ENCODE measurements around the gene P2RY2. TPM values are rescaled to one million over a fixed set of nuclear protein-coding genes. Genes with fewer than 3 reads are reported as not detected.

The P2RY2 gene
- total RNA-seq = 6.5 TPM
- long read RNA-seq, transcript P2RY2-203 (3 exons, 2,107 nt) = major isoform, 6 of 9 reads
- long read RNA-seq, partial matches to known transcripts = 0 of 9 reads
- long read RNA-seq, other reads (novel, unspliced or antisense) = 3 of 9 reads

- Histone ChIP-seq H3K4me1 (peaks cover 39% of the 10 kb centered on the region), H3K27ac (peak within 1 kb of the TSS; percentile 76), H3K27me3 (ENCODE audit: low read depth) (no peaks in the 10 kb centered on the region), H3K4me3 (peak within 1 kb of the TSS; percentile 65), H3K9me3 (no peaks in the 10 kb centered on the region), H3K36me3 (no peaks in the 10 kb centered on the region)
- TF ChIP-seq CTCF (IDR thresholded peaks at IDR 0.05) = peak; percentile 65
- intact Hi-C loops (cut with DNase I) = no loop called here
- peak; percentile 93 to 95 for ATAC-seq
- DNase-seq = peak; percentile 93
Observed at GRCh38 chr11:73218106-73218829, at the start of gene P2RY2. Gene P2RY2 (plus strand): TSS chr11:73218281. CDS start chr11:73234160, 15,879 bp downstream.

- intact Hi-C loops (cut with DNase I) = no loop called here
- DNase-seq (no peak), ATAC-seq (no peak)
- no peak for TF ChIP-seq CTCF (IDR thresholded peaks at IDR 0.05)
- no peaks in the 10 kb centered on the region for H3K27me3 ChIP-seq (ENCODE audit: low read depth)
- H3K4me1 ChIP-seq = peaks cover 9% of the 10 kb centered on the region
- no peak overlapping the region for H3K4me3 ChIP-seq
- no peak overlapping the region for H3K27ac ChIP-seq
- no peaks in the 10 kb centered on the region for H3K9me3 ChIP-seq
- no peaks in the 10 kb centered on the region for H3K36me3 ChIP-seq
Observed at GRCh38 chr11:73168925-73169579, 49.0 kb upstream of the P2RY2 start.

GRCh38 chr11:73170140-73170539 lies 47.9 kb upstream of the P2RY2 start:
- H3K27me3 ChIP-seq (ENCODE audit: low read depth) = no peaks in the 10 kb centered on the region
- no peak overlapping the region for H3K4me3 ChIP-seq
- no peaks in the 10 kb centered on the region for H3K36me3 ChIP-seq
- TF ChIP-seq CTCF (IDR thresholded peaks at IDR 0.05) = no peak
- DNase-seq (no peak), ATAC-seq (peak; percentile 26 to 51)
- peaks cover 9% of the 10 kb centered on the region for H3K4me1 ChIP-seq
- no peak overlapping the region for H3K27ac ChIP-seq
- H3K9me3 ChIP-seq = no peaks in the 10 kb centered on the region
- intact Hi-C loops (cut with DNase I) = loop anchor here (10.0 kb wide), 1 partner anchor 335 kb away; no protein-coding TSS in a partner anchor

GRCh38 chr11:73171436-73172161 lies 46.5 kb upstream of the P2RY2 start:
- H3K9me3 ChIP-seq = no peaks in the 10 kb centered on the region
- H3K27me3 ChIP-seq (ENCODE audit: low read depth) = no peaks in the 10 kb centered on the region
- peak overlapping the region; percentile 8 for H3K27ac ChIP-seq
- no peak for TF ChIP-seq CTCF (IDR thresholded peaks at IDR 0.05)
- ATAC-seq = no peak
- no peak for DNase-seq
- peaks cover 22% of the 10 kb centered on the region for H3K4me1 ChIP-seq
- no peak overlapping the region for H3K4me3 ChIP-seq
- H3K36me3 ChIP-seq = no peaks in the 10 kb centered on the region
- intact Hi-C loops (cut with DNase I) = loop anchor here (10.0 kb wide), 1 partner anchor 337 kb away; no protein-coding TSS in a partner anchor

- intact Hi-C loops (cut with DNase I) = loop anchor here (10.0 kb wide), 1 partner anchor 338 kb away; no protein-coding TSS in a partner anchor
- Histone ChIP-seq H3K4me1 (peaks cover 38% of the 10 kb centered on the region), H3K36me3 (no peaks in the 10 kb centered on the region), H3K27ac (no peak overlapping the region), H3K27me3 (ENCODE audit: low read depth) (no peaks in the 10 kb centered on the region), H3K4me3 (no peak overlapping the region), H3K9me3 (no peaks in the 10 kb centered on the region)
- no peak for DNase-seq
- TF ChIP-seq CTCF (IDR thresholded peaks at IDR 0.05) = no peak
- no peak for ATAC-seq
Observed at GRCh38 chr11:73172992-73173656, 45.0 kb upstream of the P2RY2 start.

Data from lower lobe of right lung (tissue), 2 donors.